H9 (cell line): ENCODE results near the gene ANAPC2. TPM values are rescaled to one million over a fixed set of nuclear protein-coding genes. Genes with fewer than 3 reads are reported as not detected.
A peak's percentile ranks its signal among the peaks of the same experiment; 100 is the strongest.

ENCODE experiments used
- DNase-seq: peaks from one replicate; pipeline ENCODE4 v3.0.0-alpha.2; 2017
- H2AFZ ChIP-seq: one replicate; pipeline ENCODE4 v1.6.1; 2013; ENCODE audit warnings: mild to moderate bottlenecking, low read length, control low read depth, moderate library complexity
- H2AK5ac ChIP-seq: 2 replicates; pipeline ENCODE4 v1.6.1; 2013; ENCODE audit warnings: low read length, control low read depth, mixed read lengths; ENCODE audit not compliant: insufficient read length
- H2BK120ac ChIP-seq: one replicate; pipeline ENCODE4 v1.6.1; 2013; ENCODE audit warnings: low read depth, mild to moderate bottlenecking, low read length, control low read depth, inconsistent platforms; ENCODE audit not compliant: poor library complexity, severe bottlenecking
- H2BK12ac ChIP-seq: 2 replicates; pipeline ENCODE4 v1.6.1; 2013; ENCODE audit warnings: low read length, control low read depth, mixed read lengths, low read depth; ENCODE audit not compliant: insufficient read length
- H2BK15ac ChIP-seq: 2 replicates; pipeline ENCODE4 v1.6.1; 2013; ENCODE audit warnings: low read depth, low read length, control low read depth
- H2BK20ac ChIP-seq: one replicate; pipeline ENCODE4 v1.6.1; 2013; ENCODE audit warnings: low read depth, mild to moderate bottlenecking, low read length, control low read depth, inconsistent platforms; ENCODE audit not compliant: poor library complexity, severe bottlenecking
- H2BK5ac ChIP-seq: 2 replicates; pipeline ENCODE4 v1.6.1; 2013; ENCODE audit warnings: low read length, control low read depth, mixed read lengths; ENCODE audit not compliant: insufficient read length
- H3K14ac ChIP-seq: 2 replicates; pipeline ENCODE4 v1.6.1; 2013; ENCODE audit warnings: low read length, control low read depth; ENCODE audit not compliant: insufficient read depth
- H3K18ac ChIP-seq: 2 replicates; pipeline ENCODE4 v1.6.1; 2013; ENCODE audit warnings: low read depth, mild to moderate bottlenecking, mixed read lengths, low read length, control low read depth; ENCODE audit not compliant: insufficient read length
- H3K23ac ChIP-seq: 2 replicates; pipeline ENCODE4 v1.6.1; 2013; ENCODE audit warnings: low read length, control low read depth, mixed read lengths, low read depth; ENCODE audit not compliant: insufficient read length
- H3K23me2 ChIP-seq: 2 replicates; pipeline ENCODE4 v1.6.1; 2013; ENCODE audit warnings: low read depth, mild to moderate bottlenecking, mixed read lengths, low read length, control low read depth; ENCODE audit not compliant: insufficient read length, poor library complexity, severe bottlenecking
- H3K27ac ChIP-seq: 2 replicates; pipeline ENCODE4 v1.5.1; 2013; ENCODE audit warnings: low read length, control low read depth, mixed read lengths, low read depth; ENCODE audit not compliant: insufficient read length
- H3K27me3 ChIP-seq: 2 replicates; pipeline ENCODE4 v1.6.1; 2013; ENCODE audit warnings: low read length, control low read depth, inconsistent platforms; ENCODE audit not compliant: insufficient read depth
- H3K4ac ChIP-seq: 2 replicates; pipeline ENCODE4 v1.6.1; 2013; ENCODE audit warnings: low read depth, mild to moderate bottlenecking, control low read depth, inconsistent platforms, low read length, moderate library complexity
- H3K4me1 ChIP-seq: 2 replicates; pipeline ENCODE4 v1.6.1; 2013; ENCODE audit warnings: low read length, control low read depth, inconsistent platforms; ENCODE audit not compliant: insufficient read depth
- H3K4me2 ChIP-seq: 2 replicates; pipeline ENCODE4 v1.6.1; 2013; ENCODE audit warnings: low read length, control low read depth, mixed read lengths; ENCODE audit not compliant: insufficient read length, insufficient read depth
- H3K56ac ChIP-seq: 2 replicates; pipeline ENCODE4 v1.6.1; 2013; ENCODE audit warnings: low read depth, mild to moderate bottlenecking, mixed read lengths, low read length, control low read depth; ENCODE audit not compliant: insufficient read length
- H3K79me1 ChIP-seq: 2 replicates; pipeline ENCODE4 v1.6.1; 2013; ENCODE audit warnings: low read depth, mild to moderate bottlenecking, moderate library complexity, low read length, control low read depth, inconsistent platforms; ENCODE audit not compliant: insufficient read depth, poor library complexity, severe bottlenecking
- H3K79me2 ChIP-seq: 2 replicates; pipeline ENCODE4 v1.6.1; 2013; ENCODE audit warnings: low read length, control low read depth, inconsistent platforms; ENCODE audit not compliant: insufficient read depth
- H3K9ac ChIP-seq: 2 replicates; pipeline ENCODE4 v1.6.1; 2013; ENCODE audit warnings: low read length, control low read depth, mixed read lengths; ENCODE audit not compliant: insufficient read length; ENCODE audit errors: extremely low read depth
- H3K9me3 ChIP-seq: one replicate; pipeline ENCODE4 v1.6.1; 2013; ENCODE audit warnings: low read depth, low read length, inconsistent platforms; ENCODE audit not compliant: control insufficient read depth
- H3T11ph ChIP-seq: one replicate; pipeline ENCODE4 v1.6.1; 2013; ENCODE audit warnings: mild to moderate bottlenecking, low read length, control low read depth, inconsistent platforms
- H4K20me1 ChIP-seq: one replicate; pipeline ENCODE4 v1.6.1; 2013; ENCODE audit not compliant: control insufficient read depth, insufficient read length, insufficient read depth
- H4K5ac ChIP-seq: 2 replicates; pipeline ENCODE4 v1.6.1; 2013; ENCODE audit warnings: low read depth, mild to moderate bottlenecking, mixed read lengths, low read length, control low read depth; ENCODE audit not compliant: insufficient read length
- H4K8ac ChIP-seq: replicated peaks from 2 replicates; pipeline ENCODE4 v1.6.1; 2013; ENCODE audit warnings: low read length, control low read depth, mixed read lengths, low read depth; ENCODE audit not compliant: insufficient read length
- H4K91ac ChIP-seq: 2 replicates; pipeline ENCODE4 v1.6.1; 2013; ENCODE audit warnings: low read depth, mild to moderate bottlenecking, moderate library complexity, mixed read lengths, low read length, control low read depth; ENCODE audit not compliant: insufficient read length
- H3K27ac Mint-ChIP-seq, 3 experiments: 2 replicates in 2 of 3; 3 replicates in 1 of 3; pipeline ENCODE4 v1.8.0; 2020 to 2021; ENCODE audit warnings: mixed read lengths in 3 of 3, mild to moderate bottlenecking in 1 of 3, moderate library complexity in 1 of 3
- H3K27me3 Mint-ChIP-seq: 2 replicates; pipeline ENCODE4 v1.8.0; 2021; ENCODE audit warnings: low read depth, mild to moderate bottlenecking, moderate library complexity, mixed read lengths
- H3K36me3 Mint-ChIP-seq, 3 experiments: 2 replicates in 2 of 3; 3 replicates in 1 of 3; pipeline ENCODE4 v1.8.0; 2020 to 2021; ENCODE audit warnings: low read depth in 3 of 3, mixed read lengths in 3 of 3; ENCODE audit not compliant: insufficient read depth in 1 of 3
- H3K4me1 Mint-ChIP-seq, 2 experiments: 2 replicates each; pipeline ENCODE4 v1.8.0; 2020; ENCODE audit warnings: mixed read lengths in 2 of 2
- H3K4me3 Mint-ChIP-seq, 2 experiments: 2 replicates in 1 of 2; 3 replicates in 1 of 2; pipeline ENCODE4 v1.8.0; 2020 to 2021; ENCODE audit warnings: mild to moderate bottlenecking in 2 of 2, mixed read lengths in 2 of 2, moderate library complexity in 1 of 2
- H3K9me3 Mint-ChIP-seq, 2 experiments: 2 replicates in 1 of 2; 3 replicates in 1 of 2; pipeline ENCODE4 v1.8.0; 2020; ENCODE audit warnings: mild to moderate bottlenecking in 2 of 2, mixed read lengths in 2 of 2, moderate library complexity in 1 of 2
- CTCF ChIP-seq: fragments of 200-600 bp; sonication (generic); conservative IDR thresholded peaks from 3 replicates; pipeline ENCODE4 v1.8.0; 2021; ENCODE audit warnings: antibody characterized with exemption, mild to moderate bottlenecking
- WGBS: extraction: QIAGEN DNeasy Blood & Tissue Kit; methylation state at CpG from one replicate; pipeline ENCODE4 v1.1.7; 2013; ENCODE audit warnings: missing lambda C conversion rate, low lambda C conversion rate, mixed read lengths; ENCODE audit not compliant: insufficient read length; ENCODE audit errors: extremely low coverage; 5-methylcytosine and 5-hydroxymethylcytosine counted together
- total RNA-seq: library from RNA; stranded (reverse); gene quantifications from 2 replicates; pipeline ENCODE4 v1.2.1, GENCODE V29; 2021

The ANAPC2 gene
- total RNA-seq, 1 experiment from 2014 or later = 54.8 TPM

GRCh38 chr9:137187386-137187785, 974 bp downstream of the ANAPC2 start:
- Histone ChIP-seq H3K4me2 (peak overlapping the region; percentile 82), H4K20me1 (peaks cover 2% of the 10 kb centered on the region), H2AFZ (no peak overlapping the region), H3K14ac (no peak overlapping the region), H2BK5ac (no peak overlapping the region), H3K56ac (no peak overlapping the region), H3T11ph (no peak overlapping the region), H3K79me1 (peaks cover 6% of the 10 kb centered on the region), H2BK20ac (no peak overlapping the region), H3K9ac (no peak overlapping the region), H2BK15ac (no peak overlapping the region), H3K9me3 (no peaks in the 10 kb centered on the region), H2BK12ac (no peak overlapping the region), H3K23ac (no peak overlapping the region), H4K5ac (no peak overlapping the region), H3K79me2 (peaks cover 10% of the 10 kb centered on the region; the same call in 1 of the 2 replicates), H3K27me3 (no peaks in the 10 kb centered on the region), H3K23me2 (peaks cover 13% of the 10 kb centered on the region), H3K4me1 (peaks cover 5% of the 10 kb centered on the region; the same call in 1 of the 2 replicates), H3K4ac (no peak overlapping the region), H2BK120ac (no peak overlapping the region), H4K8ac (no peak overlapping the region), H3K18ac (no peak overlapping the region), H3K27ac (no peak overlapping the region), H4K91ac (no peak overlapping the region), H2AK5ac (no peak overlapping the region)
- Mint-ChIP-seq H3K4me1 (peaks cover 17 to 22% of the 10 kb centered on the region in 2 experiments), H3K36me3 (peaks cover 7 to 59% (median 49%) of the 10 kb centered on the region in 3 experiments; a peak in 6 of 7 replicates), H3K4me3 (peak overlapping the region; percentile 90 to 97), H3K27ac (peak overlapping the region in 1 of 3 experiments; percentile 88; a peak in 2 of 7 replicates), H3K9me3 (no peaks in the 10 kb centered on the region), H3K27me3 (no peaks in the 10 kb centered on the region)
- no peak for DNase-seq
- TF ChIP-seq CTCF = no peak
- WGBS = no CpG with 5 or more reads among the region's 15 CpGs
